GM21515 (cell line): ENCODE measurements around the gene DAGLB.

Experiments
- ATAC-seq: cut with Tn5 transposase; IDR thresholded peaks from one replicate; pipeline ENCODE4 v1.9.1; 2021; ENCODE audit not compliant: unreplicated experiment

DAGLB gene, protein sequence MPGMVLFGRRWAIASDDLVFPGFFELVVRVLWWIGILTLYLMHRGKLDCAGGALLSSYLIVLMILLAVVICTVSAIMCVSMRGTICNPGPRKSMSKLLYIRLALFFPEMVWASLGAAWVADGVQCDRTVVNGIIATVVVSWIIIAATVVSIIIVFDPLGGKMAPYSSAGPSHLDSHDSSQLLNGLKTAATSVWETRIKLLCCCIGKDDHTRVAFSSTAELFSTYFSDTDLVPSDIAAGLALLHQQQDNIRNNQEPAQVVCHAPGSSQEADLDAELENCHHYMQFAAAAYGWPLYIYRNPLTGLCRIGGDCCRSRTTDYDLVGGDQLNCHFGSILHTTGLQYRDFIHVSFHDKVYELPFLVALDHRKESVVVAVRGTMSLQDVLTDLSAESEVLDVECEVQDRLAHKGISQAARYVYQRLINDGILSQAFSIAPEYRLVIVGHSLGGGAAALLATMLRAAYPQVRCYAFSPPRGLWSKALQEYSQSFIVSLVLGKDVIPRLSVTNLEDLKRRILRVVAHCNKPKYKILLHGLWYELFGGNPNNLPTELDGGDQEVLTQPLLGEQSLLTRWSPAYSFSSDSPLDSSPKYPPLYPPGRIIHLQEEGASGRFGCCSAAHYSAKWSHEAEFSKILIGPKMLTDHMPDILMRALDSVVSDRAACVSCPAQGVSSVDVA

DNA sequence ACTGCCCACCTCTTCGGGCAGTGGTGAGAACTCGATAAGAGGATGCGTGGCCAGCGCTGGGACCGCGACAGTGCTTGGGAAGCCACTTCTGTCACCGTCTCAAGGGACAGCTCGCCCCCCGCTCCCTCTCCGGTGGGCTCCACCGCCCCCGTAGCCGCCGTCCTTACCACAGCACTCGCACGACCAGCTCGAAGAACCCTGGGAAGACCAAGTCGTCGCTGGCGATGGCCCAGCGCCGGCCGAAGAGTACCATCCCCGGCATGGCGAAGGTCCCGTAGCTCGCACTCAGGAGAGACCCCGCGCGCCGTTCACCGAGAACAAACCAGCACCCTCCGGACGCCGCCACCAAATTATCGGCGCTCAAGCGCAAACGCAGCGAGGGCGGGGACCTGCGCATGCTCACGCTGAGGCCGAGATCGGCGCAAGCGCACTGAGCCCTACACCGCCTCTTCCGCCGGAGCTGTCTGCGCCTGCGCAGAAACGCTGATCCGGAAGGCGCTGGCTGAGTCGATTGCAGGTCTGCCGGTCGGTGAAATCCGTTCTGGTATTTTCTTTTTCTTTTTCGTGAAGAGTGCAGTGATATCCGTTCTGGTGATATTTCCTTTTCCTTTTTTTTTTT lies at the start of gene DAGLB:
DAGLB (minus strand) TSS at position 374 of the 619 bp plus-strand sequence; CDS start at position 262, 112 bp downstream.
- peak; percentile 88 for ATAC-seq

DNA sequence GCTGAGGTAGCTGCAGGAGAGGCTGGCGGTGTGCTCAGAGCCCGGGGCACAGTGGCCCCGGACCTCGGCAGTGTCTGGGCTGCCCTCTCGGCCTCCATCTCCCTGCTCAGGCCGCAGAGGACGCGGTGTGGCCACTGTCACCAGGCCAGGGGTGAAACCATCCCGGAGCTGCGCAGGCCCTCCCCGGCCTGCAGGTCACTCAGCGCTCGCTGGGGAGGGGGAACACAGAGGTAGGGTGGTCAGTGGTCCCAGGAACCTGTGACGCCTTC lies 49.8 kb upstream of the DAGLB start:
- ATAC-seq, result no peak

DNA sequence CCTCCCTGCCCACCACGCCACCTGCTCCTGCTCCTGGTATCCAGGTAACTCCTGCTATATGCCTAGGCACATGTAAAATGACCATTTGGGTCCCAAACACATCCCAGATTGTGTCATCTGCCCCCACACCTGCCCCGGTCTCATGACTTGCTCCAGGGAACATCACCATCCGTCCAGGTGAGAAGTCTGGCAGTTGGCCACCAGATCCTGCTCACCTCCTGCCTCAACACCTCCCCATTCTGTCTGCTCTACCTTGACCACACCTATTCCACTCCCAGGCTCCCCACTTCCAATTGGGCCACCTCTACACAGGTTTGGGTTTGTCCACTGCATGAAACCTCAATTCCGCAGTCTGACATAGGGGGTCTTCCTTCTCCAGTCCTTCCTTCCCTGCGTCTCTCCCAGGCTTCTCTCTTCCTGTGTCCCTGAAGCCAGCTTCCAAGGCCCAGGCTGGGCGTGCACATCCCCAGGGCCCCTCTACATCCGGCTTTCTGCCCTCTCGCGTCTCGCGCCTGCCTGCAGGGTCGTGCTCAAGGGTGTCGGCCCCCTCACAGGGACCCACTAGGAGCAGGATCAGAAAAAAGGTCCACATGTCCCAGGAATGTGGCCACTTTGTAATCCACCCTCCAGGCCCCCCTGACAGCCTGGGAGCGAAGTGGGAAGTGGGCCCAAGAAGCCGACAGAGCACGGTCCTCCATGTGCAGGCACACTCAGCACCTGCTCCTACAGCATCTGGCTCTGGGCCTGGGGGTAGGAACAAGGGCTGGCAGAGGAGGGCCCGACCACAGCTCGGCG lies 49.3 kb upstream of the DAGLB start:
- no peak for ATAC-seq

DNA sequence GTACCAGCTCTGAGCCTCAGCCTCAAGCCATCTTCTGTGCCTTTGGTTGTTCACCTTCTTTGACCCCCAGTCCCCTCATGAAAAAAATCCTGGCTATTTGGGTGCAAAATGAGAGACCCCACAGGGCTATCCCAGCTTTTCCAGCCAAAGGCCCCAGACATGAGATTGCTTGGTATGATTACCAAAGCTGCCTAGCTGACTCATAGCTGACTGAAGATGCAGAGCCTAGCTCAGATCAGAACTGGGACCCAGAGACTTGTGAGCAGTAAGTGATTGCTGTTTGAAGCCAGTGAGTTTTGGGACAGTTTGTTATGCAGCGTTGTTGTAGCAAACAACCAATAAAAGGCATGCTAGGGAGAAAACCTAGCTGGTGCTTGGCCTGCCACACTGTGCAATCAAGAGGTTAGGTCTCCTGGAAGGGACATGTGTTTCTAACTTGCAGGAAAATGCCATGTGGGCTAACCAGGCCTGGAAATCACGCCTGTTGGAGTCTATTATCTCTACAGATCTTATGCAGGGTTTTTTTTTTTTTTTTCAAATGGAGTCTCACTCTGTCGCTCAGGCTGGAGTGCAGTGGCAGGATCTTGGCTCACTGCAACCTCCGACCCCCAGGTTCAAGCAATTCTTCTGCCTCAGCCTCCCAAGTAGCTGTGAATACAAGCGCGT lies 48.0 kb upstream of the DAGLB start:
- no peak for ATAC-seq

DNA sequence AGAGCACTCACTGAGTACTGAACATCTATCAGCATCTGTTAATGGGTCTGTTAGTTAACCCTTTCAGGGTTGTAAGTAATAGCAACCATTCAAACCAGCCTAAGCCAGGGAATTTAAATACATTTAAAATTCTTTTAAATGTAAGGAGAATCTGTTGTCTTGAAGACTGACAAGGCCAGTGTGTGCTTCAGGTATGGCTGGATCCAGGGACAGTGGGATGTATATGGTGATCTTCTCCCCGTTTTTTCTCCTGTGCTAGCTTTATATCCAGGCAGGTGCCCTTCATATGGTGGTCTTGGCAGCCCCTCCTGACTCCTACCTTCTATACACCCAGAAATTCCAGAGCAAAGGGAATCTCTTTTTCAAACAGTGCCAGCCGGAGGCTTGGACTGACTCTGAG lies 46.6 kb upstream of the DAGLB start:
- ATAC-seq, result no peak

DNA sequence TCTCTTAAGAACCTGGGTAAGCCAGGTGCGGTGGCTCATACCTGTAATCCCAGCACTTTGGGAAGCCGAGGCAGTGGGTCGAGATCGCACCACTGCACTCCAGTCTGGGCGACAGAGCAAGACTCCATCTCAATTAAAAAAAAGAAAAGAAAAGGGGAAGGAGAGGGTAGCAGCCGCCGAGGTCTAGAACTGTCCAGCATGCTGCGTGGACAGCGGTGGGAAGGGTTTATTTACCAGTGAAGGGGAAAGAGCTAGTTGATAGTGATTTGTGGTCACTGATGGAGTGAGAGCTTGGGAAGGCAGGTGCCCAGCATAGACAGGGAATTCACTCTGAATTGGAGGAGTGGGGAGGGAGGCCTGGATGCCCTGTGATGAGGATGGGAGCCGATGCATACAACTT lies 43.4 kb upstream of the DAGLB start:
- no peak for ATAC-seq

DNA sequence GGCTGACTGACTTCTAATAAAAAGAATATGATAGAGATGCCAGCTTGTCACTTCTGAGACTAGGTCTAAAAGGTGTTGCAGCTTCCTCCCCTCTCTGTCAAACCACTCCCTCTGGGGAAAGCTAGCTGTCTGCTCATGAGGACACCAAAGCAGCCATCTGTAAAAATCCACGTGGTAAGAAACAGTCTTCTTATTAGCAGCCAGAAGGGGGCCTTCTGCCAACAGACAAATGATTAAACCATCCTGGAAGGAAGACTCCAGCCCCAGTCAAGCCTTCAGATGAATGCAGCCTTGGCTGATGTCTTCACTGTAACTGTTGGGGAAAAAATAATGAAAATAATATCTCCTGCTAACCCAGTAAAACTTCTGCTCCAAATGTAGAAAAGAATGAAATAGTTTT lies 41.9 kb upstream of the DAGLB start:
- no peak for ATAC-seq

DNA sequence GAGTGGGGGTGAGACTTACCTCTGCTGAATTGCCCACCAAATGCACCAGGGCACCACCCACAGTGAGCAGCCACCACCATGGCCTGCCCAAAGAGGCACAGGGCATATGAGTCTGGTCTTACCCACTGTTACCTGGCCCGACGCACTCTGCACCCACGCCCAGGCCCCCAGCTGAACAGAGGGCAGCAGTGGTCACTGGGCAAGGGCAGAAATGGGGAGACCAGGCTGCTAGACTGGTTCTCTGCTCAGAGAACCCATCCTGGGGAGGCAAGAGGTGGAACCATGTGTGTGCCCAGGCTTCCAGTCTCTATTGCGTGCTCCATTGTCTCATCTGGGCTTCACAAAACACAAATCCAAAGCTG lies 39.4 kb upstream of the DAGLB start:
- ATAC-seq, result no peak

DNA sequence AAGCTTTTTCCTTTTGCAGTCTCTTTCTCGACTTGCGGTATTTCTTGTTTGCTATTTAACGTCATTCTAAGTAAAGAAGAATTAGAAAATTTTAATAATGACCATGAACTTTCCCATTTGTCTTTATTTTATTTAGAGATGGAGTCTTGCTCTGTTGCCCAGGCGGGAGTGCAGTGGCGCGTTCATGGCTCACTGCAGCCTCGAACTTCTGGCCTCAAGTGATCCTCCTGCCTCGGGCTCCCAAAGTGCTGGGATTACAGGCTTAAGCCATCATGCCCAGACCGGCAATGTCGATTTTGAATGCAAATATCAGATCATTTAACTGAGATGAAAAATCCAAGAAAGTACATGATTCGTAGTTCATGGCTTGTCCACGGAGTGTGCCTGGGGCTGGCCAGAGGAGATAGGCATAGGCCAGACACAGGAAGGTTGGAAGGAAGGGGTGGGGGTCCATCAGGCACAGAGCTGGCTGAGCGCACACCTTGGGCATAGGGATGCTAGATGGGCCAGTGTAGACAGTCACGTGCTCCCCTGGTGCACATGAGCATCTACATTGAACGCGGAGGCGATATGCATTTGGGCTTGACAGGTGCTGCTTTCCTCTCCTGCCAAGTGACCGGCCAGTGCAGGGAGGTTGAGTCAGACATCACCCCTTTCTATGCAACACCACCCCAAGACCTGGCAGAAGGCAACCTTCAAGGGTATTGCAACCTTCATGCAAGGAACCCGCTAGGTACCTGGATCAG lies 38.9 kb upstream of the DAGLB start:
- no peak for ATAC-seq

DNA sequence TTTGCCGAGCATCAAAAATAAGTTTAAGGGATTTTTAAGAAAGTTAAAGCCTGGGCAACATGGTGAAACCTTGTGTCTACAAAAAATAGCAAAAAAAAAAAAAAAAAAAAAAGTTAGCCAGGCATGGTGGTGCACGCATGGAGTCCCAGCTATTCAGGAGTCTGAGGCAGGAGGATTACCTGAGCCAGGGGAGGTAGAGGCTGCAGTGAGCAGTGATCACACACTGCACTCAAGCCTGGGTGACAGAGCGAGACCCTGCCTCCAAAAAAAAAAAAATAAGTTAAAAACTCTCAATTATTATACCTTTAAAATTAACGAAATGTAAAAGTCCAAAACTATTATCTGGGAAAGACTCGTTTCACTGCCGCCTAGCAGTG lies 35.0 kb upstream of the DAGLB start:
- no peak for ATAC-seq

DNA sequence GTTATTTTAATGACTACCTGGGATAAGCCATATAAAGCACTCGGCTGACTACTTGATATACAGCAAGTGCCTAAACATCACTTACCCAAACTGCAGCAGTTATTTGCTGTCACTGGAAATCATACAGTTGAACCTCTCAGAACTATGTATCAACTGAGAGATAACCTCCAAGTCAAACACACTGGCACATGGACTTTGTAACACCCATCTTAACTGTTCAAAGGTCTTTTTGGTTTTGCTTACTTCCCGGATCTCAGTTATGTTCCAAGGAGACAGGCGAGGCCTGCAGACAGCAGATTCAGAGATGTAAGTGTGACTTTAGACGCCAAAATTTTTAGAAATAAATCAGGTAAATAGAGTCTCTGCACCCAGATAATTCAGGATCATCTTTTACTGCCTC lies 34.6 kb upstream of the DAGLB start:
- no peak for ATAC-seq

DNA sequence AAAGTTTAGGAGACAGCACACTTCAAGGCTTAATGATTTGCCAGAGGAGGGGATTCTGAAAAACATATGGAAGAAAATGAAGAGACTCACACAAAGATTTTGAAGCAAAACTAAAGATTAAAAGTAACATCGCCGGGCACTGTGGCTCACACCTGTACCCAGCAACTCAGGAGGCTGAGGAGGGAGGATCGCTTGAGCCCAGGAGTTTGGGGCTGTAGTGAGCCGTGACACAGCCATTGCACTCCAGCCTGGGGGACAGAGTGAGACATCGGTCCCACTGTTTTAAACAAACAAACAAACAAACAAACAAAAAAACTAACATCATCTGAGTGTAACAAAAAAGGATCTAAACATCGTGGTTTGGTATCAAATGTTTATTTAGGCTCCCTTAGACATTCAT lies 33.7 kb upstream of the DAGLB start:
- ATAC-seq, result no peak

DNA sequence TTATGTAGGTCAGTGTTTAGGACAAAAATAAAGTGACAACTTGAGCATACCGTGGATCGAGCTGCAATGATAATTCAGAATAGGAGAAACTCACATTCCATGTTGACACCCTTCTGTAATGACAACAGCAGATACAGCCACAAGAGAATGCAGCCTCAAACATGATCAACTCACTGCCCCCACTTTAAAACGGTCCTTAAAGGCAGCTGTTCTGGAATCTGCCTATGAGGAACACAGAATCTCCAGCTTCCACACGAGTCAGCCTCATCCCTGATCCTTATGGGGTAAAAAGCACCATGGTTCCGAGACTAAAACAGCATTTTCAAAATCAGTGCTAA lies 32.5 kb upstream of the DAGLB start:
- ATAC-seq, result no peak

DNA sequence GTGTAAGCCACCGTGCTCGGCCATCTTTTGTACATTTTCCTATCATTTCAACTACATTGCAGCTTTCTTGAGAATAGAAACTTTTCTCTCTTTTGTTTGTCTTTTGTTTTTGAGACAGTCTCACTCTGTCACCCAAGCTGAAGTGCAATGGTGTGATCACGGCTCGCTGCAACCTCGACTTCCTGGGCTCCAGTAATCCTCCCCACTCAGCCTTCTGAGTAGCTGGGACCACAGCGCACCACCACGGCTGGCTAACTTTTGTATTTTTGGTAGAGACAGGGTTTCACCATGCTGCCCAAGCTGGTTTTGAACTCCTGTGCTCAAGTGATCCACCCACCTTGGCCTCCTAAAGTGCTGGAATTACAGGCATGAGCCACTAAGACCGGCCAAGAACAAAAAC lies 31.3 kb upstream of the DAGLB start:
- no peak for ATAC-seq

DNA sequence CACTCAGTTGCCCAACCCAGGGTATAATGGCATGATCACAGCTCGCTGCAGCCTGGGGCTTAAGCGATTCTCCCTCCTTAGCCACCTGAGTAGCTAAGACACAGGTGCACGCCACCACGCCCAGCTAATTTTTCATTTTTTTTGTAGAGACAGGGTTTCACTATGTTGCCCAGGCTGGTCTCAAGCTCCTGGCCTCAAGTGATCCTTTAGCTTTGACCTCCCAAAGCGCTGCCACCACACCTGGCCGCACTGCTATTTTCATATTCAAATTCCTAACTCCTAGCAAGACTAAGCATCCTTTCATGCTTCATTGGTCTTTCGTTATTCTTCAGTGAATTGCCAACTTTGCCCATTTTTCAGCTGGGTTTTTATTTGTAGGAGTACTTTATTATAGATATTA lies 30.4 kb upstream of the DAGLB start:
- no peak for ATAC-seq

DNA sequence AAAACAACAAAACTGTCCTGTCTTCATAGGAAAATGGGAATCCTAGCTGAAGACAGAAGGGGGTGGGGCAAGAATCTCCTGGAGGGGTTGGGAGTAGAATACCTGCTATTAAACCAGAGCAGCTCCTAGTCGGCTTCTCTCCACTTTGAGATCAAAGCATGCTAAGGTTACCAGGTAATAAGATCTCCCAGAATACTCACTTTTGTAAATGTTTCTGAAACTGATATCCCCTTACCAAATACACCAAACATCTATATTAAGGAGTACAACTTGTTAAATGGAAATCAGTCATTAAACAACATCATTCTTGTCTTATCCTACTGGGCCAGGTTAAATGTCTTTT lies 29.5 kb upstream of the DAGLB start:
- no peak for ATAC-seq

DNA sequence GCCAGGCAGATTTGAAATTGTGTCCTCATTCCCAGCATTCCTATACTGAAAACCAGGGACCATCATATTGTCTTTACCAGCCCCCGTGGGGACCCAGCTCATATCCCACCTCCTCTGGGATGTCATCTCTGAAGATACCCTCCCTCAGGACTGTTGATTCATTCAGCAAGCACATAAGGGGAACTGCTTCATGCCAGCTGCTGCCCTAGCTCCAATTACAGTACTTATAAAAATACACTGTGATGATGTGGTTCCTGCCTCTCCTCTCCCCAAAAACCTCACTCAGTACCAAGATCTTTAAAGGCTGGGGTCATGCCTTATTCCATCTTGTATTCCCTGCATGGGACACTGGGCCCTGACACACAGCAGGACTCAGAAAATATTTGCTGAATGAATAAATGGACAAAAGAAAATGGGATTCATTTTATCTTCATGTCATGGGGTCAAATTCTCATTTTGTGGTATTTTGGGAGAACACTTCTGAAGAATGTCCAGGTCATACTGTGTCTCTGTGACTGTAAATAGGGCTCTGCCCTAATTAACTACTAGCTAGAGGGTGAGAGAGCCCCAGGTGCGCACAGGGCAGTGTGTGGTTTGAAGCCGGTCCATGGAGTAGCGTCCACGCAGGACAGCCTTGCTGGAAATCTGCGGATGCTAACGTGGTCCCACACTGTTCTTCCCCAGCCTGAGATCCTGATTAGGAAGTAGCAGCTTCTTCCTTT lies 29.0 kb upstream of the DAGLB start:
- no peak for ATAC-seq

DNA sequence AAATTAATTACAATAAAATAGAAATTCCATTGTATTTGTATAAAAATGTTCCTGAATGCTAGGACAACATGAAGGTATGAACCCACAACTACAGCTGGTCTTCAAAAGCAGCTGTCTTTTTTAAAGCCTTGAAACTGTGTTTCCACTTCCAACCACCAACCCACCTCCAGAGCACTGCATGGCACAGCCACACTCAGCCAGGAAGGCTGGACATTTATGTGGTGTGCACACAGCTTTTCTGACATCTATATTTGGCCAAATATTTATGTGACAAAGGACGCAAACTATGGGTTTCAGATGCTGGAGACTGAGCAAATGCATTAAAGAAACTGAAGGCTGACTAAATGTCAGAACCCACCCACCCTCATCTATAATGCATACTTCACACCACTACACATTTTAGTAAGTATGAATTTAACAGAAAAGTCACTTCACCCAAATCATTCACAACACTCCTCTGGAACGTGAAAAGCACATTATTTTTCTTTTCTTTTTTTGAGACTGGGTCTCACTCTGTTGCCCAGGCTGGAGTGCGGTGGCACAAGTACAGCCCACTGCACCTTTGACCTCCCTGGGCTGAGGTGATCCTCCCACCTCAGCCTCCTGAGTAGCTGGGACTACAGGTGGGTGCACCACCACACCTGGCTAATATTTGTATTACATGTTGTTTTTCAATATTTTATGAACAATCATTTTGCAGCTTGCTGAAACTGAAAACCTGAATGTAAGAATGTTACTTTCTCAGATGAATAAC lies 27.9 kb upstream of the DAGLB start:
- no peak for ATAC-seq

DNA sequence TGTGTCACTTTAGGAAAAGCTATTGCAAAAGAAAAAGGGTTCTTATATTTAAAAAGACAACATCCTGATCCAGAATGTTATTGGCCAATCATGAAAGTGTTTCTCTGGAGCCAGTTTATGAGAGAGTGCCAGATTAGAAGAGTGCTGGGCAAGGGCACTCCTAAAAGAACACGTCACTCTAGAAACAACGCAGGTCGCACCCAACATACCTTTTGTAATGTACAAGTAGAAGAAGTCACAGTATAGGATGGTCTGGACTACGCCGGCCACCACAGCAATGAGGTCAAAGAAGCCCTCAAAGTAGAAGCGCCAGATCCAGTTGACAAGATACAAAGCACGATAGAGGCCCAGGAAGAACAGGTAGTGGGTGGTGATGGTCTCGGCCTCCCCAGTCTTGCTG lies 18.1 kb upstream of the DAGLB start:
- no peak for ATAC-seq
